GM10266 (cell line): ENCODE results near the gene NKAIN2.

Experiments
- DNase-seq: peaks from one replicate; pipeline ENCODE4 v3.0.0; 2012; ENCODE audit errors: extremely low spot score
- CTCF ChIP-seq: IDR thresholded peaks from 2 replicates; pipeline ENCODE4 v1.5.1; 2012; ENCODE audit warnings: mild to moderate bottlenecking, low read depth; ENCODE audit not compliant: control insufficient read depth, insufficient read depth; ENCODE audit errors: missing control alignments

The NKAIN2 gene

GRCh38 chr6:124022641-124023040 lies 219.0 kb downstream of the NKAIN2 start:
- TF ChIP-seq CTCF = no peak
- no peak for DNase-seq

- no peak for TF ChIP-seq CTCF
- no peak for DNase-seq
Observed at GRCh38 chr6:124026694-124027093, 223.0 kb downstream of the NKAIN2 start.

GRCh38 chr6:124027392-124027791 lies 223.7 kb downstream of the NKAIN2 start:
- DNase-seq = no peak
- TF ChIP-seq CTCF = no peak

GRCh38 chr6:124028117-124028516 lies 224.5 kb downstream of the NKAIN2 start:
- no peak for TF ChIP-seq CTCF
- DNase-seq = no peak

- no peak for DNase-seq
- no peak for TF ChIP-seq CTCF
Observed at GRCh38 chr6:124029567-124029966, 225.9 kb downstream of the NKAIN2 start.

- no peak for DNase-seq
- no peak for TF ChIP-seq CTCF
Observed at GRCh38 chr6:124033501-124033900, 229.8 kb downstream of the NKAIN2 start.

GRCh38 chr6:124036384-124036783 lies 232.7 kb downstream of the NKAIN2 start:
- TF ChIP-seq CTCF = no peak
- DNase-seq = no peak
